Measurements from ENCODE around the gene KRTAP9-9.
"Not testable (repeated sequence)": the region's sequence is repeated elsewhere in the genome, so short reads cannot be mapped to it uniquely, and the experiment has no call there.

The KRTAP9-9 gene

DNA sequence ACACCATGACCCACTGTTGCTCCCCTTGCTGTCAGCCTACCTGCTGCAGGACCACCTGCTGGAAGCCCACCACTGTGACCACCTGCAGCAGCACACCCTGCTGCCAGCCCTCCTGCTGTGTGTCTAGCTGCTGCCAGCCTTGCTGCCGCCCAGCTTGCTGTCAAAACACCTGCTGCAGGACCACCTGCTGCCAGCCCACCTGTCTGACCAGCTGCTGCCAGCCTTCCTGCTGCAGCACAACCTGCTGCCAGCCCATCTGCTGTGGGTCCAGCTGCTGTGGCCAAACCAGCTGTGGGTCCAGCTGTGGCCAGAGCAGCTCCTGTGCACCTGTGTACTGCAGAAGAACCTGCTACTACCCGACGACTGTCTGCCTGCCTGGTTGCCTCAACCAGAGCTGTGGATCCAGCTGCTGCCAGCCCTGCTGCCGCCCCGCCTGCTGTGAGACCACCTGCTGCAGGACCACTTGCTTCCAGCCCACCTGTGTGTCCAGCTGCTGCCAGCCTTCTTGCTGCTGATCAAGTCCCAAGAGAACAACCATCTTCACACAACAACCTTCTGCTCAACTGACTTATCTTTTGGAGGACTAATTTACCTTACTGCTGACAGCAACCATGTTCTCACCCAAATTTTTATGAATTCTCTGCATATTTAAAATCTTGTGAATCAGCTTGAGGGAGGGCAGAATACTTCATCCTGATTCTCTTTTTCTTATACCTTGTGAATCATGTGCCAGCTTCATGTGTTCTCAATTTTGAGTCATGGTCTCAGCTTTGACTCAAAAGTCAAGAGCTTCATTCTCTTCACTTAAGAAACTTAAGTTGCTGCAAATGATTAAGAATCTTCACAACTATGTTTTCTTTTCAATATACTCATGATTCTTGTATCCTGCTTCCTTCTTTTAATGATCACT lies at the start of gene KRTAP9-9:
Gene KRTAP9-9 (plus strand): TSS at position 4 of the 910 bp plus-strand sequence.
- not testable (repeated sequence) for DNase-seq

DNA sequence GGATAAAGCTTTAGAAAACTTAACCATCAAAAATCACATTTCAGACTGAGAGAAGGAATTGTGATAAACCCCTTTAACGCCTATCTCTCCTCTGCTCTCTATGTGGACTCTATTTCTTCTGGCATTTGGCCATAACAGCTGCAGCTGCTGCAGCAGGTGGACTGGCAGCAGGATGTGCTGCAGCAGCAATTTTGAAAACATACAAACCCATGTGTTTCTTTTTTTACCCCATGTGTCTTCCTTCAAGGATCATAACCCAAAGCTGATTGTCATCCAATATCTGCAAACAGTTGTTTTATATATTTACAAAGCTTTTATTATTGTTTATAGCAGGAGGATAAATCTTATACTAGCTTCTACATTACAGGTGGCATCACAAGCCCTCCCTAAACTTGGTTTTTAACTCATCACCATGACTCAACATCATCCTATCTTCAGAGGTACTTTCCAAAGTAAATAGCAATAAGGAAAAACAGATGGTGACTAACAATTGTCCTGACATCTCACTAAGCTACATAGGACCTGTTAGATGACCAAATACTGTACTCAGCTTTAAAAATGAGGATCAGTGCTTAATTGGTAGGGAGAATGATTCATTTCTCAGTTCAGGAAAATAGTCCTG lies 43.2 kb upstream of the KRTAP9-9 start:
- DNase-seq, result peak; percentile 87

DNA sequence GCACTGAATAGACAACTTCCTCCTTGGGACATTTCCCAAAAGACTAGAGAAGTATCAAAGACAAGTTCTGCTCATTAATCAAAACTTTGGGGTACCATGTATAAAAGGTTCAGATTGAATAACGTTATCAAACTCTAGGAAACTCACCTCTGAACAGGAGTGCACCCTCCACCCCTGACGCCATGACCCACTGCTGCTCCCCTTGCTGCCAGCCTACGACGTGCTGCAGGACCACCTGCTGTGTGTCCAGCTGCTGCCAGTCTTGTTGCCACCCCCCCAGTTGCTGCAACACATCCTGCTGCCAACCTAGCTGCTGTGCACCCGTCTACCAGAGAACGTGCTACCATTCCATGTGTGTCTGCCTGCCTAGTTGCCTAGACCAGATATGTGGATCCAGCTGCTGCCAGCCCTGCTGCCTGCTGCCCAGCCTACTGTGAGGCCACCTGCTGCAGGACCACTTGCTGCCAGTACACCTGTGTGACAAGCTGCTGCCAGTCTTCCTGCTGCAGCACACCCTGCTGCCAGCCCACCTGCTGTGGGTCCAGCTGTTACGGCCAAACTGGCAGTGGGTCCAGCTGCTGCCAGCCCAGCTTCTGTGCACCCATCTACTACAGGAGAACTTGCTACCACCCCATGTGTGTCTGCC lies 42.5 kb upstream of the KRTAP9-9 start:
- peak; percentile 94 for DNase-seq

DNA sequence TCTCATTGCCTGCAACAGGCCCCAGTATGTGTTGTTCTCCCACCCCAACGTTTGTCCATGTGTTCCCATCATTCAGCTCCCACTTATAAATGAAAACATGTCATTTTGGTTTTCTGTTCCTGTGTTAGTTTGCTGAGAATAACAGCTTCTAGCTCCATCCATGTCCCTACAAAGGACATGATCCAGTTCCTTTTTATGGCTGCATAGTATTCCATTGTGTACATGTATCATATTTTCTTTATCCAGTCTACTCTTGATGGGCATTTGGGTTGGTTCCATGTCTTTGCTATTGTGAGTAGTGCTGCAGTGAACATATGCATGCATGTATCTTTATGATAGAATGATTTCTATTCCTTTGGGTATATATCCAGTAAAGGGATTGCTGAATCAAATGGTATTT lies 39.5 kb upstream of the KRTAP9-9 start:
- DNase-seq, result no peak

DNA sequence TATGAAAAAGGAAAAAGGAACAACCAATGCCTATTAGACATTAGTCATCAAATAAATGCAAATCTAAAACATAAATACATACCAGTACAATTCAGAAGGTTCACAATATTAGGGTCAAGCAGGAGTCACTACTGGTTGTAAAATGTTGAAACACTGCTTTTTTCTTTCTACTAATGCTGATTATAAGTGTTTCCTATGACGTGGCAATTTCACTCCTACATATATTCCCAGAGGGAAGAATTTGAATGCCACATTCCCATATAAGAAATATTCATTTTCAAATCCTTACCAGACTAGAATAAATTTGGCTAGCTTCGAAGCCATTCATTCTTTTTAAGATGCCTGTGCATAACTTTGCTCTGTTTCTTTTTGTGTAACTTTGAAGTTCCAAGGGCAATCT lies 31.4 kb upstream of the KRTAP9-9 start:
- DNase-seq, result no peak

DNA sequence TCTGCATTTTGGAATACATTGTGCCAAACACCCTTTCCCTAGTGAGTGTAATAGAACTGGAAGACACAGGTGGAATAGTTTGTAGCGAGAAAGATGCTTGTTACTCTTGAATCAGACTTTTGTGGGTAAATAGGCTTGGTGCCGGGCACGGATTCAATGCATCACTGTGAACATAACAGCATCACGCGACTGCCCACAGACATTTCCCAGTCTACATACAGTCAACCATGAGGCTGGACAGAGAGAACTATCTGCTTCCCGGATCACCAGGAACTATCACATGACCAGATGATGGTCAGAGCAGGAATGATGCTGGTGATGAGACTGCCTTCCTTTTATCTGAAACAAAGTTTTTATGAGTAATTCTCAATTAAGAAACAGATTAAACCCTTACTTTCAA lies 29.1 kb upstream of the KRTAP9-9 start:
- DNase-seq, result no peak

DNA sequence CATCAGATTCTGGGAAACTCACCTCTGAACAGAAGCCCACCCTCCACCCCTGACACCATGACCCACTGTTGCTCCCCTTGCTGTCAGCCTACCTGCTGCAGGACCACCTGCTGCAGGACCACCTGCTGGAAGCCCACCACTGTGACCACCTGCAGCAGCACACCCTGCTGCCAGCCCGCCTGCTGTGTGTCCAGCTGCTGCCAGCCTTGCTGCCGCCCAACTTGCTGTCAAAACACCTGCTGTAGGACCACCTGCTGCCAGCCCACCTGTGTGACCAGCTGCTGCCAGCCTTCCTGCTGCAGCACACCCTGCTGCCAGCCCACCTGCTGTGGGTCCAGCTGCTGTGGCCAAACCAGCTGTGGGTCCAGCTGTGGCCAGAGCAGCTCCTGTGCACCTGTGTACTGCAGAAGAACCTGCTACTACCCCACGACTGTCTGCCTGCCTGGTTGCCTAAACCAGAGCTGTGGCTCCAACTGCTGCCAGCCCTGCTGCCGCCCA lies 28.5 kb upstream of the KRTAP9-9 start, which contains the start of gene KRTAP9-2:
Gene KRTAP9-2 (plus strand): TSS at position 51 of the 498 bp plus-strand sequence. CDS start 7 bp downstream, at position 58.
- not testable (repeated sequence) for DNase-seq

DNA sequence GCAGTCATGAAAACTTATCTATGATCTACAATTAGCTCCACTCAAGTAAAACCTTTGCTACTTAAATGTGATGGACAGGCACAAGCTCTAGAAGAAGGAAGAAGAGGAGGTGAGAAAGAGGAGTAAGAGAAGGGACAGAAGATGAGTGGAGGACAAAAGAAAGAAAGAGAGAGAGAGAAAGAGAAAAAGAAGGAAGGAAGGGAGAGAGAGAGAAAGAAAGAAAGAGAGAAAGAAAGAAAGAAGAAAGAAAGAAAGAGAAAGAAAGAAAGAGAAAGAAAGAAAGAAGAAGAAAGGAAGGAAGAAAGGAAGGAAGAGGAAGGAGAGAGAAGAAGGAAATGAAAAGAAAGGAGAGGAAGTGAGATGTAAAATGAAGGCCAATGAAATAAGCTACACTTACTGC lies 25.1 kb upstream of the KRTAP9-9 start:
- no peak for DNase-seq

DNA sequence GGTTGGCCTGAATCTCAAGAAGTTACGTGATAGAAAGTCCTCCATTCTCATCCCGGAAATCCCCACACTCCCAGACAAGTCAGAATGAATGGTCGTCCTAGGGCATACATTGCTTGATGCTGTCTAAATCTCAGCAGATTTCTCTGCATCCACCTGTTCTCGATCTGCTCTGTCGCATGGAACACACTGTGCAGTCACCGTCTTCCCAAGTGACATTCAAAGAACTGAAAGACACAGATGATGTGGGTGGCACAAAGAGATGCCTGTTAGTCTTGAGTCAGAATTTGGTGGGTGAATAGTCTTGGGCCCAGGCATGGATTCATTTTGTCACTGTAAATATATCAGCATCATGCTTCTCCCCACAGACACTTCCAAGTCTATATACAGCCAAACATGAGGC lies 23.5 kb upstream of the KRTAP9-9 start:
- no peak for DNase-seq

DNA sequence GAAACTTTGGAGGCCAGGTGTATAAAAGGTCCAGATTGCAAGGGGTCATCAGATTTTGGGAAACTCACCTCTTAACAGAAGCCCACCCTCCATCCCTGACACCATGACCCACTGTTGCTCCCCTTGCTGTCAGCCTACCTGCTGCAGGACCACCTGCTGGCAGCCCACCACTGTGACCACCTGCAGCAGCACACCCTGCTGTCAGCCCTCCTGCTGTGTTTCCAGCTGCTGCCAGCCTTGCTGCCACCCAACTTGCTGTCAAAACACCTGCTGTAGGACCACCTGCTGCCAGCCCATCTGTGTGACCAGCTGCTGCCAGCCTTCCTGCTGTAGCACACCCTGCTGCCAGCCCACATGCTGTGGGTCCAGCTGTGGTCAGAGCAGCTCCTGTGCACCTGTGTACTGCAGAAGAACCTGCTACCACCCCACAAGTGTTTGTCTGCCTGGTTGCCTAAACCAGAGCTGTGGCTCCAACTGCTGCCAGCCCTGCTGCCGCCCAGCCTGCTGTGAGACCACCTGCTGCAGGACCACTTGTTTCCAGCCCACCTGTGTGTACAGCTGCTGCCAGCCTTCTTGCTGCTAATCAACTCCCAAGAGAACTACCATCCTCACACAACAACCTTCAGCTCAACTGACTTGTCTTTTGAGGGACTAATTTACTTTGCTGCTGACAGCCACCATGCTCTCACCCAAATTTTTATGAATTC lies 22.6 kb upstream of the KRTAP9-9 start, which contains the start of gene KRTAP9-3:
Gene KRTAP9-3 (plus strand): TSS at position 51 of the 707 bp plus-strand sequence. CDS start 53 bp downstream, at position 104.
- peak; percentile 76 for DNase-seq

DNA sequence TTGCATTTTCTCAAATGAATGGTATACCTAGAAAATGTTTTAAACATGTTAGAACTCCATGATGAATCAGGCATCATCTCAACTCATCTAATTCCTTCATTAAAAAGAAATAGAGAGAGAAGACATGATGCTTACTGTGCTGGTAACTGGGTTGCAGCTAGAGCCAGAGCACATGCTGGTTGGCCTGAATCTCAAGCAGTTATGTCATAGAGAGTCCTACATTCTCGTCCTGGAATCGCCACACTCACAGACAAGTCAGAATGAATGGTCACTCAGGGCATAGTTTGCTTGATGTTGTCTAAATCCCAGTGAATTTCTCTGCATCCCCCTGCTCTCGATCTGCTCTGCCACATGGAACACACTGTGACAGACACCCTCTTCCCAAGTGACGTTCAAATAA lies 18.1 kb upstream of the KRTAP9-9 start:
- not testable (repeated sequence) for DNase-seq

DNA sequence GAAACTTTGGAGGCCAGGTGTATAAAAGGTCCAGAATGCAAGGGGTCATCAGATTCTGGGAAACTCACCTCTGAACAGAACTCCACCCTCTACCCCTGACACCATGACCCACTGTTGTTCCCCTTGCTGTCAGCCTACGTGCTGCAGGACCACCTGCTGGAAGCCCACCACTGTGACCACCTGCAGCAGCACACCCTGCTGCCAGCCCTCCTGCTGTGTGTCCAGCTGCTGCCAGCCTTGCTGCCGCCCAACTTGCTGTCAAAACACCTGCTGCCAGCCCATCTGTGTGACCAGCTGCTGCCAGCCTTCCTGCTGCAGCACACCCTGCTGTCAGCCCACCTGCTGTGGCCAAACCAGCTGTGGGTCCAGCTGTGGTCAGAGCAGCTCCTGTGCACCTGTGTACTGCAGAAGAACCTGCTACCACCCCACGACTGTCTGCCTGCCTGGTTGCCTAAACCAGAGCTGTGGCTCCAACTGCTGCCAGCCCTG lies 17.2 kb upstream of the KRTAP9-9 start, which contains the start of gene KRTAP9-8:
Gene KRTAP9-8 (plus strand): TSS at position 51 of the 489 bp plus-strand sequence. CDS start 53 bp downstream, at position 104.
- DNase-seq, result peak; percentile 42

DNA sequence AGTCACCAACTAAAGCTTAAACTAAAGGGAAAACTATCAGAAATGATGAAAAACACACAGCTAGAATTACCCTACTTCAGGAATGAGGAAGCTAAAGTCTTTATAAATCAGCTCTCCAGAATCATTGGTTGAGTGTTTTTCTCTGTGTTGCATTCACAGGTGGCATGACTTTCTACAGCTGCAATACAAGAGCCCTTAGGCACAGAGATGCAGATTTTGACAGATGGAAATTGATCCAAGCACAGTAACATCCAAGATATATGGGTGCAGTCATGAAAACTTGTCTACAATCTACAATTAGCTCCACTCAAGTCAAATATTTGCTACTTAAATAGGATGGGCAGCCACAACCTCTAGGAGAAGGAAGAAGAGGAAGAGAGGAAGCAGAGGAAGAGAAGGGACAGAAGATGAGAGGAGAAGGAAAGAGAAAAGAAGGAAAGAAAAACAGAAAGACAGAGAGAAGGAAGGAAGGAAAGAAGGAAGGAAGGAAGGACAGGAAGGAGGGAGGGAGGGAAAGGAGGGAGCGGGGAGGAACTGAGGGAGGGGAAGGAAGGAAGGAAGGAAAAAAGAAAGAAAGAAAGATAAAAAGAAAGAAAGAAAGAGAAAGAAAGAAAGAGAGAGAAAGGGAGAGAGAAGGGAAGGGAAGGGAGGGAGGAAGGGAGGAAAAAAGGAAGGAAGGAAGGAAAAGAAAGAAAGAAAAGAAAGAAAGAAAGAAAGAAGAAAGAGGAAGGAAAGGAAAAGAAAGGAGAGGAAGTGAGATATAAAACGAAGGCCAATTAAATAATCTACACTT lies 8.0 kb upstream of the KRTAP9-9 start:
- not testable (repeated sequence) for DNase-seq

DNA sequence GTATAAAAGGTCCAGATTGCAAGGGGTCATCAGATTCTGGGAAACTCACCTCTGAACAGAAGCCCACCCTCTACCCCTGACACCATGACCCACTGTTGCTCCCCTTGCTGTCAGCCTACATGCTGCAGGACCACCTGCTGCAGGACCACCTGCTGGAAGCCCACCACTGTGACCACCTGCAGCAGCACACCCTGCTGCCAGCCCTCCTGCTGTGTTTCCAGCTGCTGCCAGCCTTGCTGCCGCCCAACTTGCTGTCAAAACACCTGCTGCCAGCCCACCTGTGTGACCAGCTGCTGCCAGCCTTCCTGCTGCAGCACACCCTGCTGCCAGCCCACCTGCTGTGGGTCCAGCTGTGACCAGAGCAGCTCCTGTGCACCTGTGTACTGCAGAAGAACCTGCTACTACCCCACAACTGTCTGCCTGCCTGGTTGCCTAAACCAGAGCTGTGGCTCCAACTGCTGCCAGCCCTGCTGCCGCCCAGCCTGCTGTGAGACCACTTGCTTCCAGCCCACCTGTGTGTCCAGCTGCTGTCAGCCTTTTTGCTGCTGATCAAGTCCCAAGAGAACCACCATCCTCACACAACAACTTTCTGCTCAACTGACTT lies 5.4 kb upstream of the KRTAP9-9 start, which contains the start of gene KRTAP9-4:
Gene KRTAP9-4 (plus strand): TSS at position 51 of the 604 bp plus-strand sequence. CDS start 34 bp downstream, at position 85.
- DNase-seq, result peak; percentile 65

DNA sequence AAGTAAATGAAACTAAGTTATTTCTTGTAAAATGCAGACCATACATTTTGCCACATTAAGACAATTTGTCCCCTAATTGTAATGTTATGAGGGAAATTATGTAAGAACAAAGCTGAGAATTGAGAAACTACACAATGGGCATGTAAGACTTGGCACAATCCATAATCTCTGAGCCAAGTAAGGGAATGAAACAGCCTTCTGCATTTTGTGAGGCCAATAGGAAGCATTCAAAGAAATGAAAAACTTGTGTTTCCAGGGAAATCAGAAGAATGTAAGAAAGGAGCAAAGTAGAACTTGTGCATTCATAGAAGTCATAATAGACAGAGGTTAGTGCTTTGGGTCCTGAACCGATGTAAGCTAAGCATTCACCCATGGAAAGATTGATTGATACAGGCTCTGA lies 3.9 kb upstream of the KRTAP9-9 start:
- DNase-seq, result no peak

DNA sequence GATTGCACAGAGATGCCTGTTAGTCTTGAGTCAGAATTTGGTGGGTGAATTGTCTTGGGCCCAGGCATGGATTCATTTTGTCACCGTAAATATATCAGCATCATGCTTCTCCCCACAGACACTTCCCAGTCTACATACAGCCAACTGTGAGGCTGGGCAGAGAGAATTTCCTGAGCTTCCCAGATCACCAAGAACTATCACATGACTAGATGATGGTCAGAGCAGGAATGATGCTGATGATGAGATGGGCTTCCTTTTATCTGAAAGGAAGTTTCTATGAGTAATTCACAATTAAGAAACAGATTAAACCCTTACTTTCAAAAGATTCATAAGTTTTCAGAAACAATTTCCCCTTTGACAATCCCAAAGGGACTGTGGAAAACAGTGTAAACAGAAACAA lies 323 bp upstream of the KRTAP9-9 start:
- DNase-seq, result no peak

DNA sequence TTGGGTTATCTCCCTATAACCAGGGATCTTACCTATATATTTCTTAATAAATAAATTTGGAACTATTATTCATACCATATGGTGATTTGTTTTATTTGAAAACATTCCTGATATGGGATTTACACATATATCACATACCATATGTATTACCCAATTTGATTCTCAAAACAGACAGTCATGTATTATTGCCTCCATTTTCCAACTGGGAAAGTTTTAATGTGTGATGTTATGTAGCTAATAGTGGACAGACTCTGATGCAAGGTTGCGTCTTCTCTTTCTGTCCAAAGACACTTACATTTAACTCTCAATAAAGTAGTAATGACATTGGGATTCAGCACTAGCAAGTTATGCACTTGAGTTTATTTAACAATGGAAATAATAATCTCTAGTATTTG lies 1.1 kb downstream of the KRTAP9-9 start:
- no peak for DNase-seq

DNA sequence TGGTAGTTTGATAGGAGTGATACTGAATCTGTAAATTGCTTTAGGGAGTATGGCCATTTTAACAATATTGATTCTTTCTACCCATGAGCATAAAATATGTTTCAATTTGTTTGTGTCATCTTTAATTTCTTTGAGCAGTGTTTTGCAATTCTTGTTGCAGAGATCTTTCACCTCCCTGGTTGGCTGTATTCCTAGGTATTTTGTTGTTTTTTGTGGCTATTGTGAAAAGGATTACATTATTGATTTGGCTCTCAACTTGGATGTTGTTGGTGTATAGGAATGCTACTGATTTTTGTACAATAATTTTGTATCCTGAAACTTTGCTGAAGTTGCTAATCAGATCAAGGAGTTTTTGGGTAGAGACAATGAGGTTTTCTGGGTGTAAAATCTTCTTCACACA lies 3.2 kb downstream of the KRTAP9-9 start:
- no peak for DNase-seq

DNA sequence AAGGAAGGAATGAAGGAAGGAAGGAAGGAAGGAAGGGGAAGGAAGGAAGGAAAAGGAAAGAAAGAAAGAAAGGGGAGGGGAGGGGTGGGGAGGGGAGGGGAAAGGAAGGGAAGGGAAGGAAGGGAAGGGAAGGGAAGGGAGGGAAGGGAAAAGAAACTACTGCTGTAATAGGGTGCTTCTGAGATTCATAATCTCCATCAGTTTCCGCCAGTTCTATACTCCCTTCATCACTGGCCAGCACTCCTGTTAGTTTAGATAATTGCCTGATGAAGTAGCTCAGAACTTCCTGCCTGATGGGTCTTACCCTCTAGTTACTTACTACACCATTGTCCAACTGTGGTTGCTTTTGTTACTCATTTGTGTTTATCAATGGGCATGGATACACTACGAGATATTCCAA lies 8.0 kb downstream of the KRTAP9-9 start:
- DNase-seq, result no peak

DNA sequence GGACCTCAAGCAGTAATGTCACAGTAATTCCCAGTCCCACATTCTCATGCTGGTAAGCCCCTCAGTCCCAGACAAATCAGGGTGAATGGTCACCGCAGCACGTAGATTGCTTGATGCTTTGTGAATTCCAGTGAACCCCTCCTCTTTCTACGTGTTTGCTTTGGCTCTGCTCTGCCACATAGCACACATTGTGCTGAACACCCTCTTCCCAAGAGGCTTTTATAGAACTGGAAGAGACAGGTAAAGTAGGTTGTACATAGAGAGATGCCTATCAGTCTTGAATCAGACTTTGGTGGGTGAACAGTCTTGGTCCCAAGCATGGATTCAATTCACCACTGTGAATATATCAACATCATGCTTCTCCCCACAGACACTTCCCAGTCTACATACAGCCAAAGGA lies 9.4 kb downstream of the KRTAP9-9 start:
- no peak for DNase-seq

DNA sequence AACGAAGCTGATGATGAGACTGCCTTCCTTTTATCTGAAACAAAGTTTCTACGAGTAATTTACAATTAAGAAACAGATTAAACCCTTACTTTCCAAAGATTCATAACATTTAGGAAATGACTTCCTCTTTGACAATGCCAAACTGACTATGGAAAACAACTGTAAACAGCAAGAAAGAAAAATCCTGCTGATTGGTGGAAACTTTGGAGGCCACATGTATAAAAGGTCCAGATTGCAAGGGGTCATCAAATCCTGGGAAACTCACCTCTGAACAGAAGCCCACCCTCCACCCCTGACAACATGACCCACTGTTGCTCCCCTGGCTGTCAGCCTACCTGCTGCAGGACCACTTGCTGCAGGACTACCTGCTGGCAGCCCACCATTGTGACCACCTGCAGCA lies 9.9 kb downstream of the KRTAP9-9 start, which contains the start of gene KRTAP9-6:
Gene KRTAP9-6 (plus strand): TSS at position 301 of the 400 bp plus-strand sequence. CDS start 0 bp downstream, at position 301.
- DNase-seq, result no peak
